Fibroblast of lung (primary cell): ENCODE results near the gene SAFB2.

Experiments used
- CTCF ChIP-seq, 2 donors: IDR thresholded peaks in 1 of 2; conservative IDR thresholded peaks in 1 of 2; 1 replicate in 1 of 2; 2 replicates in 1 of 2; pipeline ENCODE4 v1.5.1; 2011 to 2012; ENCODE audit warnings: low read length in 2 of 2, control low read depth in 1 of 2, inconsistent platforms in 1 of 2, low read depth in 1 of 2, mild to moderate bottlenecking in 1 of 2
- EZH2 ChIP-seq: IDR thresholded peaks from 2 replicates; pipeline ENCODE4 v1.5.1; 2012; ENCODE audit warnings: low read length, control low read depth, mild to moderate bottlenecking; ENCODE audit errors: missing control alignments

- TF ChIP-seq CTCF (conservative IDR thresholded peaks at IDR 0.05 in 1 of 2, IDR thresholded peaks at IDR 0.05 in 1 of 2; ENCODE audit: low read depth in 1 of 2, low read length in 2 of 2) (no peak), EZH2 (no peak)
Observed at GRCh38 chr19:5637971-5638370, 15.4 kb upstream of the SAFB2 start.
